HG03060 (cell line): Measurements from ENCODE around the gene FCN1.

Experiments used
- ATAC-seq: cut with Tn5 transposase; IDR thresholded peaks from one replicate; pipeline ENCODE4 v1.9.1; 2021; ENCODE audit warnings: low read depth, moderate number of reproducible peaks; ENCODE audit not compliant: unreplicated experiment

Gene FCN1

DNA sequence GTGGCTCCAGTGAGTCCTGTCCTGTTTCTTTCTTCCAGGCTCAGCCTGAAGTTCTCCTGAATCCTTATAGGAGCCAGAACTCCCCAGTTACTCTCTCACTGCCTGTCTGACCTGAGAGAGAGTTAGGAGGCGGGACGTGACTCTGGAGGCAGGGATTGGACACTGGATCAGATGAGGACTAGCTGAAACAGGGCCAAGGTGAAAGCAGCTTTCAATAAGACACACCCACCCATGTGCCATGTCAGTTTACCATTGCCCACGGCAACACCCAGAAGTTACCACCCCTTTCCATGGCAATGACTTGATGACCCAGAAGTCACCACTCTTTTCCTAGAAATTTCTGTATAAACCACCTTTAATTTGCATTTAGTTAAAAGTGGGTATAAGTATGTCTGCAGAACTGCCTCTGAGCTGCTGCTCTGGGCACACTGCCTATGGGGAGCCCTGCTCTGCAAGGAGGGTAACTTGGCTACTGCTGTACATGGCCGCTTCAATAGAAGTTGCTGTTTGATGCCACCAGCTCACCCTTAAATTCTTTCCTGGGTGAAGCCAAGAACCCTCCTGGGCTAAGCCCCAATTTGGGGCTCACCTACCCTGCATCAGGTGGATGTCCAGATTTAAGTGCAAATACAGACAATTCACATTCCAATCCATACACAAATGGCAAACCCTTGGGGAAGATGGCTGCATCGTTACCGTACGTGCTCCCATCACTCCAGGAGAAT, 23.4 kb downstream of the FCN1 start:
- no peak for ATAC-seq

DNA sequence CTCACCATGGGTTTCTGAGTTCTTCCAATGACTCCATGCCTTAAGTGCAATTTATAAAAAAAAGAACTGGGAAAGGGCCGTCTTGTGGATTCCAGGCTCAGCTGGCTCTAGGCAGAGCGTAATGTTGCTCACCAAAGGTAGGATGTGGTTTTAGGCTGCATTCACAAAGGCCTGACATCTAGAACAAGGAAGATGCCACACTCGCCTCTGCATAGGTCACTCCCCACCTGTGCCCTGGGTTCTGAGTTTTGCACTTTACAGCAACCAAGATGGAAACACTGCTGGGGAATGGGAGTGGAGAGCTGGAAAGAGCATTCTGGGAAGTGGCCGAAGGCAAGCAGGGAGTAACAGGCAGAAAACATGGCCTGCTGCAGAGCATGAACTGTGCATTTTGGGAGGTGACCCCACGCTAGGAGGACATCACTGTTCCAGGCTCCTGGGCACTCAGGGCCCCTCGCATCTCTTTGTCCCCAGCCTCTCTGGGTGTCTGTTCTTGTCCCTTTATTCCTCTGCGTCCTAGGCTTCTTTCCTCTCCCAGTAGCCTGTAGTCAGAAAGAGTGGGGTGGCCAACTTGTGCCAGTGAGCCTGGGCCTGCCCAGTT, 24.8 kb downstream of the FCN1 start:
- ATAC-seq, result no peak

- ATAC-seq, result no peak
These were observed 25.5 kb downstream of the FCN1 start for GRCh38 chr9:134892221-134892620.

DNA sequence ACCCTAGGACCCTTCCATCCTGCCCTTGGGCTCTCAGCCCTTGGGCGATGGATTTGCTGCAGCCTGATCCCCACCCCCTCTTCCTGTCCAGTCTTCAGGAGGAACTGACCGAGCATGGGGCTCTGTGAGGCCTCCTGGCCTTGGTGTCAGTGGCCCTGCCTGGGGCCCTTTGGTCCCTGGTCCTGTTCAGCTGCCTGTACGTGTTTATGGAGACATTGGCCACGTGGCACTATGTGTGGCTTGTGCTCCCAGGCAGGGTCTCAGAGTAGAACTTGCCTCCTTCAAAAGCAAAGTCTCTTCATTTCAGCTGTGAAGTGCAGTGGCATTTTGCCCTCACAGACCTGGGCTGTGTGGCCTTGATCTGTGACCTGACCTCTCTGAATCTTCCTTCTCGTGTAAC, 26.0 kb downstream of the FCN1 start:
- no peak for ATAC-seq

DNA sequence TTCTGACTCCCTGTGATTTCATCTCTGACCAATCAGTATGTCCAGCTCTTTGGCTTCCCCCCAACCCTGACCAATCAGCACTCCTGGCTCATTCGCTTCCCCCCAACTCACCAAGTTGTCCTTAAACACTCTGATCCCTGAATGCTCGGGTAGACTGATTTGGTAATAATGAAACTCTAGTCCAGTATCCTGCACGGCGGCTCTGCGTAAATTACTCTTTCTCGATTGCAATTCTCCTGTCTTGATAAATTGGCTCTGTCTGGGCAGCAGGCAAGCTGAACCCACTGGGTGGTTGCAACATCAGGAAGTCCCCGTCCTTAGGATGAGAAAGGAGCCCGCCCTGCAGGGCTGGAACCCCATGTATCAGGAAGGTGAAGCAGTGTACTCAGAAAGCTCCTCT, 26.7 kb downstream of the FCN1 start:
- no peak for ATAC-seq

- ATAC-seq, result no peak
These were observed 27.6 kb downstream of the FCN1 start for GRCh38 chr9:134890155-134890495.

- no peak for ATAC-seq
These were observed 28.1 kb downstream of the FCN1 start for GRCh38 chr9:134889386-134890154.

DNA sequence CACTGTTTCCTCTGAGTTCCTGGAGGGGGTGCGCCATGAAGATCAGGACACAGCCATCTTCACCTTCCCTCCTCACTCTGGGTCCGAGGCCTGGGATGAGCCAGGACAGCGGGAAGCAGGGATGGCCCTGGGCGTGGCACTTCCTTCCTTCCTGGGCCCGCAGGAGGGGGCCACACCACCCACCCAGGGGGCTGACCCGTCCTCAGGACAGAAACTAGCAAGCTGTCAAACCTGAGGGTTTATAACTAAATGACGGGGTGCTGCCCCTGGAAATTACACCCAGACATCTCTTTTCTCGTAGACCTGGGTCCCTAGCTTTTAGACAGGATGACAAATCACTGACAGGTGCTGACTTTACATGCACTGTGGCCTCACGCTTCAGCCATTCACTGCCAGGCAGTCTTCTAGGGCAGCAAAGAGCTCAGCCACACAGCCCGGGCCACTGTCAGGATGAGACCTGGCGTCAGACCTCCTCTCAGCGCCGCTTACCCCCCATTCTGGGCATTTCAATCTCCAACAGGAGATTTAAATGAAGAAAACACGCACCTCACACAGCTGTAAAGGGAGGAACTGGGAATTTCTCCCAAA, 29.0 kb downstream of the FCN1 start:
- no peak for ATAC-seq

- ATAC-seq, result no peak
These were observed 29.8 kb downstream of the FCN1 start for GRCh38 chr9:134887686-134888602.

GRCh38 chr9:134887219-134887618, 30.5 kb downstream of the FCN1 start:
- no peak for ATAC-seq

GRCh38 chr9:134886413-134886913, 31.2 kb downstream of the FCN1 start:
- ATAC-seq, result no peak

- ATAC-seq, result no peak
These were observed 31.9 kb downstream of the FCN1 start for GRCh38 chr9:134885679-134886412.

- no peak for ATAC-seq
These were observed 32.6 kb downstream of the FCN1 start for GRCh38 chr9:134885001-134885678.

GRCh38 chr9:134884492-134884891, 33.2 kb downstream of the FCN1 start:
- ATAC-seq, result no peak

DNA sequence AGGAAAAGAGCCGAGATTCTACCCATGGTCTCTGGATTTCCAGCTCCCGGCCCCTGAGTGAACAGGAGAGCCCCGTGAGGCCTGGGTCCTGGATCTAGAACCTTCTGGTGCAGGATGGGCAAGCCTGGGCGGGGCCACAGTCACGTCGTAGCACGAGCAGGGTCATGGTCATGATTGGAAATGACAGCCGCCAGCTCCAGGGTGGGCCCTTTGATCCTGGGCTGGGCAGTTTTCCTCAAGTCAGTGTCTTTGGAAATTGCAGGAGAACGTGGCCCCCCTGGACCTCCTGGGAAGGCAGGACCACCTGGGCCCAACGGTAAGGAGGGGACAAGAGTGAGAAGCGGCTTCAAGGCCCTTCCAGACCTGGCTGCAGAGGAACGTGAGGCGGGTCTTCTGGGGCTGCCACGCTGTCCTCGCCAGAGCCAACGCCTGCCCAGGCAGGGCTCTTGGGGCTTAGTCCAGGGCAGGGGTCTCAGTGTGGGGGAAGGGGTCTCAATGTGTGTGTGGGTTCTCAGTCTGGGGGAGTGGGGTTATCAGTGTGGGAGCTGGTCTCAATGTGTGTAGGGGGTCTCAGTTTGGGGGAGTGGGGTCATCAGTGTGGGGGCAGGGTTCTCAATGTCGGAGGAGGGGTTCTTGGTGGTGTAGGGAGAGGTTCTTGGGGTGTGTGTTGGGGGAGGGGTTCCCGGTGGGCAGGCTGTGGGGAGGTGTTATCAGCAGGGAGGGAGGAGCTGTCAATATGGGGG, 34.5 kb downstream of the FCN1 start:
- no peak for ATAC-seq

GRCh38 chr9:134882204-134882785, 35.4 kb downstream of the FCN1 start:
- ATAC-seq, result no peak

DNA sequence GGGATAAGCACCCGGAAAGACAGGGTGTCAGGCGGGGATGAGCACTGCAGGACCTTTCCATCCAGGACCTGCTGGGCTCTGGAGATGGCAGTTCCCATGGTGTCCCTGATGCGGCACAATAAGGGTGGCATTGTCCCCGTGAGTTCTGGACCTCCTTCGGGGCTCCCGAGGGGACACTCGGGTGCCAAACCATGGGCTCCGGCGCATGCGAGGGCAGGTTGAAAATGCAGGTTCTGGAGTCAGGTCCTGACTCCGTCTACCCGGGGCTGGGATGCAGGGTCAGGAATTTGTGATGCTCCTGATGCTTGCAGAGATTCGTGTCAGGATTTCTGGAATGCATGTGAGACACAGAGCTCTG, 36.4 kb downstream of the FCN1 start:
- ATAC-seq, result no peak
